HEK293T (cell line): ENCODE results near the gene LRBA.

ENCODE experiments used
- ARNT ChIP-seq: fragments of 450-650 bp; IDR thresholded peaks from 2 replicates; pipeline ENCODE4 v1.6.1; 2017; ENCODE audit warnings: mild to moderate bottlenecking
- BHLHE40 ChIP-seq: fragments of 450-650 bp; IDR thresholded peaks from 2 replicates; pipeline ENCODE4 v1.6.1; 2016; ENCODE audit warnings: mild to moderate bottlenecking, moderate library complexity, borderline replicate concordance
- CTBP1 ChIP-seq: fragments of 450-650 bp; IDR thresholded peaks from 2 replicates; pipeline ENCODE4 v1.6.1; 2016; ENCODE audit warnings: borderline replicate concordance
- ELF4 ChIP-seq: fragments of 450-650 bp; IDR thresholded peaks from 2 replicates; pipeline ENCODE4 v1.6.1; 2017; ENCODE audit warnings: antibody characterized with exemption
- FOXA1 ChIP-seq: fragments of 450-650 bp; IDR thresholded peaks from 2 replicates; pipeline ENCODE4 v1.6.1; 2016; ENCODE audit warnings: mild to moderate bottlenecking
- FOXK2 ChIP-seq: fragments of 450-650 bp; IDR thresholded peaks from 2 replicates; pipeline ENCODE4 v1.6.1; 2016; ENCODE audit warnings: mild to moderate bottlenecking
- FOXM1 ChIP-seq: fragments of 450-650 bp; IDR thresholded peaks from 2 replicates; pipeline ENCODE4 v1.6.1; 2017; ENCODE audit warnings: mild to moderate bottlenecking, borderline replicate concordance
- HDGF ChIP-seq: fragments of 450-650 bp; IDR thresholded peaks from 2 replicates; pipeline ENCODE4 v1.6.1; 2017; ENCODE audit warnings: antibody characterized with exemption, borderline replicate concordance
- L3MBTL2 ChIP-seq: fragments of 450-650 bp; conservative IDR thresholded peaks from 2 replicates; pipeline ENCODE4 v1.6.1; 2016; ENCODE audit warnings: mild to moderate bottlenecking
- LEF1 ChIP-seq: fragments of 450-650 bp; IDR thresholded peaks from 2 replicates; pipeline ENCODE4 v1.6.1; 2017; ENCODE audit warnings: mild to moderate bottlenecking, borderline replicate concordance
- NFRKB ChIP-seq: fragments of 450-650 bp; IDR thresholded peaks from 2 replicates; pipeline ENCODE4 v1.6.1; 2016; ENCODE audit warnings: mild to moderate bottlenecking, moderate library complexity
- SP1 ChIP-seq: fragments of 450-650 bp; IDR thresholded peaks from 2 replicates; pipeline ENCODE4 v1.6.1; 2017
- SUZ12 ChIP-seq: fragments of 450-650 bp; IDR thresholded peaks from 2 replicates; pipeline ENCODE4 v1.6.1; 2016; ENCODE audit warnings: mild to moderate bottlenecking
- TARDBP ChIP-seq: fragments of 450-650 bp; IDR thresholded peaks from 2 replicates; pipeline ENCODE4 v1.6.1; 2016

DNA sequence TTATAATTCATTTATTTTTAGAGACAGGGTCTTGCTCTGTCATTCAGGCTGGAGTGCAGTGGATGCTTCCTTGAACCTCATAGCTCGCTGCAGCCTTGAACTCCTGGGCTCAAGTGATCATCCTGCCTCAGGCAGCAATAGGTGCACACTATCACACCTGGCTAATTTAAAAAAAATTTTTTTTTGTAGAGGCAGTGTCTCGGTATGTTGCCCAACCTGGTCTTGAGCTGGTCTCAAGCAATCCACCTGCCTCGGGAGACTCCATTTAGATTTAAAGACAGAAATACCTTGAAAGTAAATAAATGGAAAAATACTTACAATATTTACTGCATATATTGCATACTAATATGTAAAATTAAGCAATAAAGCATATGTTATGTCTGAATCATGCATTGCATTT, 473.4 kb downstream of the LRBA start:
- TF ChIP-seq ELF4 (no peak), SP1 (no peak), FOXM1 (no peak), ARNT (no peak), LEF1 (no peak), SUZ12 (no peak), NFRKB (no peak), TARDBP (no peak), FOXA1 (no peak), BHLHE40 (no peak), L3MBTL2 (no peak), FOXK2 (no peak), HDGF (no peak), CTBP1 (no peak)
